Activated B cell treated with CpG ODN at 0.5 μM for 24 hours (primary cell): Measurements from ENCODE around the gene GSK3A. TPM values are rescaled to one million over a fixed set of nuclear protein-coding genes. Genes with fewer than 3 reads are reported as not detected.

Source experiments
- ATAC-seq: fragments of 200-7000 bp; cut with Tn5 transposase; one replicate; pipeline ENCODE4 v1.10.0; 2021; ENCODE audit warnings: low read depth, mild to moderate bottlenecking, moderate library complexity
- CTCF ChIA-PET: fragments of 350-600 bp; sonication (Branson Sonifier 250); formaldehyde crosslinking; loops from one replicate; lab custom pipeline; 2021; ENCODE audit warnings: antibody characterized with exemption; lab: Charles Lee
- POLR2A ChIA-PET: fragments of 350-600 bp; sonication (Branson Sonifier 250); formaldehyde crosslinking; loops from one replicate; lab custom pipeline; 2021; ENCODE audit warnings: antibody characterized with exemption; lab: Charles Lee
- DNase-seq: peaks from one replicate; pipeline ENCODE4 v3.0.0; 2022
- H3K27ac Mint-ChIP-seq: one replicate; pipeline ENCODE4 v1.8.0; 2020; ENCODE audit warnings: mixed read lengths
- H3K27me3 Mint-ChIP-seq: one replicate; pipeline ENCODE4 v1.8.0; 2021; ENCODE audit warnings: mixed read lengths
- H3K36me3 Mint-ChIP-seq: one replicate; pipeline ENCODE4 v1.8.0; 2021; ENCODE audit warnings: low read depth, mixed read lengths
- H3K4me1 Mint-ChIP-seq: one replicate; pipeline ENCODE4 v1.8.0; 2021; ENCODE audit warnings: mixed read lengths
- H3K4me3 Mint-ChIP-seq: one replicate; pipeline ENCODE4 v1.8.0; 2020; ENCODE audit warnings: mild to moderate bottlenecking, mixed read lengths
- H3K9me3 Mint-ChIP-seq: one replicate; pipeline ENCODE4 v1.8.0; 2020; ENCODE audit warnings: mixed read lengths
- CTCF ChIP-seq: fragments of 200-600 bp; IDR thresholded peaks from one replicate; pipeline ENCODE4 v1.8.0; 2022; ENCODE audit warnings: antibody characterized with exemption, mild to moderate bottlenecking
- intact Hi-C: fragments of 100-400 bp; cut with micrococcal nuclease; formaldehyde crosslinking; loops from one replicate; pipeline ENCODE4 v1.15.1; 2024
- total RNA-seq: library from RNA; stranded (reverse); gene quantifications from 2 replicates; pipeline ENCODE4 v1.2.3, GENCODE V29; 2022

Gene GSK3A
- total RNA-seq, 1 donor from 2014 or later: 38.6 TPM

GRCh38 chr19:42275103-42275502, 32.7 kb upstream of the GSK3A start:
- ChIA-PET POLR2A (interaction anchor here (0.6 kb wide), 1 partner anchor 193 kb away, joined by 4 read pairs; no protein-coding TSS in a partner anchor), CTCF (interaction anchor here (1.0 kb wide), 1 partner anchor 30 kb away, joined by 3 read pairs; no protein-coding TSS in a partner anchor)
- DNase-seq: no peak
- H3K27me3 Mint-ChIP-seq: no peaks in the 10 kb centered on the region
- peaks cover 27% of the 10 kb centered on the region for H3K36me3 Mint-ChIP-seq
- no peak for ATAC-seq
- H3K4me3 Mint-ChIP-seq: no peak overlapping the region
- no peak for TF ChIP-seq CTCF
- H3K9me3 Mint-ChIP-seq: no peaks in the 10 kb centered on the region
- peaks cover 47% of the 10 kb centered on the region for H3K4me1 Mint-ChIP-seq
- intact Hi-C loops: no loop called here
- no peak overlapping the region for H3K27ac Mint-ChIP-seq

GRCh38 chr19:42274065-42274682, 31.8 kb upstream of the GSK3A start:
- Mint-ChIP-seq H3K9me3 (no peaks in the 10 kb centered on the region), H3K36me3 (peaks cover 27% of the 10 kb centered on the region), H3K4me1 (peaks cover 48% of the 10 kb centered on the region), H3K27me3 (no peaks in the 10 kb centered on the region), H3K27ac (no peak overlapping the region), H3K4me3 (no peak overlapping the region)
- ATAC-seq: no peak
- intact Hi-C loops: no loop called here
- no peak for TF ChIP-seq CTCF
- POLR2A ChIA-PET: no interaction called here
- DNase-seq: no peak
- CTCF ChIA-PET: interaction anchor here (1.0 kb wide), 1 partner anchor 29 kb away, joined by 3 read pairs; no protein-coding TSS in a partner anchor

- intact Hi-C loops: no loop called here
- H3K9me3 Mint-ChIP-seq: no peaks in the 10 kb centered on the region
- H3K4me1 Mint-ChIP-seq: peaks cover 42% of the 10 kb centered on the region
- H3K27me3 Mint-ChIP-seq: no peaks in the 10 kb centered on the region
- H3K27ac Mint-ChIP-seq: no peak overlapping the region
- no peak for ATAC-seq
- ChIA-PET CTCF (no interaction called here), POLR2A (no interaction called here)
- H3K36me3 Mint-ChIP-seq: peaks cover 27% of the 10 kb centered on the region
- TF ChIP-seq CTCF: no peak
- DNase-seq: no peak
- no peak overlapping the region for H3K4me3 Mint-ChIP-seq
Measured at GRCh38 chr19:42273407-42274064, 31.1 kb upstream of the GSK3A start.

GRCh38 chr19:42272989-42273406, 30.6 kb upstream of the GSK3A start:
- no peak for ATAC-seq
- ChIA-PET CTCF (no interaction called here), POLR2A (no interaction called here)
- no peak for TF ChIP-seq CTCF
- Mint-ChIP-seq H3K4me3 (no peak overlapping the region), H3K4me1 (peaks cover 39% of the 10 kb centered on the region), H3K27ac (no peak overlapping the region), H3K9me3 (no peaks in the 10 kb centered on the region), H3K36me3 (peaks cover 27% of the 10 kb centered on the region), H3K27me3 (no peaks in the 10 kb centered on the region)
- intact Hi-C loops: no loop called here
- no peak for DNase-seq

GRCh38 chr19:42272535-42272897, 30.1 kb upstream of the GSK3A start:
- H3K27me3 Mint-ChIP-seq: no peaks in the 10 kb centered on the region
- DNase-seq (no peak), ATAC-seq (no peak)
- H3K4me1 Mint-ChIP-seq: peaks cover 44% of the 10 kb centered on the region
- POLR2A ChIA-PET: no interaction called here
- no peaks in the 10 kb centered on the region for H3K9me3 Mint-ChIP-seq
- peaks cover 27% of the 10 kb centered on the region for H3K36me3 Mint-ChIP-seq
- no peak overlapping the region for H3K4me3 Mint-ChIP-seq
- intact Hi-C loops: no loop called here
- H3K27ac Mint-ChIP-seq: no peak overlapping the region
- CTCF ChIA-PET: no interaction called here
- no peak for TF ChIP-seq CTCF
